Dermis microvascular lymphatic vessel endothelial cell (primary cell): ENCODE measurements around the gene FUS. TPM values are rescaled to one million over a fixed set of nuclear protein-coding genes. Genes with fewer than 3 reads are reported as not detected.
A peak's percentile ranks its signal among the peaks of the same experiment; 100 is the strongest.
"Not testable (repeated sequence)": the region's sequence is repeated elsewhere in the genome, so short reads cannot be mapped to it uniquely, and the experiment has no call there.

Source experiments
- DNase-seq, 2 donors: peaks; one replicate each; pipeline versions ENCODE4 v3.0.0 to v3.0.0-alpha.2; 2010; ENCODE audit warnings: low read depth in 2 of 2
- total RNA-seq: library from RNA; depleted of rRNA; stranded (reverse); fragments of >200 nt; gene quantifications from 2 replicates; pipeline ENCODE4 v1.2.1, GENCODE V29; 2014

The FUS gene
- 33.6 and 43.5 TPM in 2 replicates for total RNA-seq

DNA sequence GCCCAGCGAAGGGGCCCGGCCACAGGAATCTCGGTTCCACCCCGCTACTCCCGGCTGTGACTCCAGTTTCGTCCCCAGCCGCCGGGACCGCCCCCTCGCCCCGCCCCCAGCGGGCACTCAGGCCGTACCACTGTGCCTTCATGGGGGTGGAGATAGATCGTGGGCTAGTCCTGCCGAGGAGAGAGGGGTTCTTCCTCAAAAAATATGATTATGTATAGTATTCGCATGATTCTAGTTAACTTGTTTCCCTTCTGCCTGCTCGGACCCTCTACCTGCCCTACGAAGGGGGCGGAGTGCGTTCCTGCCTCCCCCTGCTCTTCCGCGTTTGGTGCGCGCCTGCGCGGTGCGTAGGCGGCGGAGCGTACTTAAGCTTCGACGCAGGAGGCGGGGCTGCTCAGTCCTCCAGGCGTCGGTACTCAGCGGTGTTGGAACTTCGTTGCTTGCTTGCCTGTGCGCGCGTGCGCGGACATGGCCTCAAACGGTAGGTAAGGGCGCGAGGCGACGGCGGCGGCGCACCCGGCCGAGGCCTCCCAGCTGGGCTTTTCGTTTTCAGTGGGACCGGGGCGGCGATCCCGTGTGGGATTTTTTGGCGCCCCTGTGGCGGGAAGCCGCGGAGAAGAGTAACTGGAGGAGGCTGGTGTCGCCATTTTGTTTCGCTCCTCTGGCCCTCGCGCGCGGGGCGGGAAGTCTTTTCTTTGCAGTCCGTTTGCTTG is at the start of gene FUS:
FUS (plus strand) TSS at position 393 of the 713 bp plus-strand sequence; CDS start at position 469, 76 bp downstream.
- peak; percentile 82 to 90 for DNase-seq

DNA sequence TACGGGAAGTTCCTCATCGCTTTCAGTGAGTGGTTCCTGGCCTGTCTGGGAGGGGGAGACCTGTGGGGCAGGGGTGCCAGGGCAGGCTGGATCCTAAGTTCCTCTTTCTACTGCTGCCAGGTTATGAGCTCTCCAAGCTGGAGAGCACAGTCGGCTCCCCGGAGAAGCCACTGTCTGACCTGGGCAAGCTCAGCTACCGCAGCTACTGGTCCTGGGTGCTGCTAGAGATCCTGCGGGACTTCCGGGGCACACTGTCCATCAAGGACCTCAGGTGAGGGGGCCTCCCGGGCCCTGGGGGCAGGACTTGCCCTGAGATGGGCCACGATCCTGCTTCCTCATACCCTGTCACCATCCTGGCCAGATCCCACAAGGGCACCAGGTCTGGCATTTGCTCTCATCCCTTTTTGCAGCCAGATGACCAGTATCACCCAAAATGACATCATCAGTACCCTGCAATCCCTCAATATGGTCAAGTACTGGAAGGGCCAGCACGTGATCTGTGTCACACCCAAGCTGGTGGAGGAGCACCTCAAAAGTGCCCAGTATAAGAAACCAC is 49.5 kb upstream of the FUS start:
- no peak for DNase-seq

DNA sequence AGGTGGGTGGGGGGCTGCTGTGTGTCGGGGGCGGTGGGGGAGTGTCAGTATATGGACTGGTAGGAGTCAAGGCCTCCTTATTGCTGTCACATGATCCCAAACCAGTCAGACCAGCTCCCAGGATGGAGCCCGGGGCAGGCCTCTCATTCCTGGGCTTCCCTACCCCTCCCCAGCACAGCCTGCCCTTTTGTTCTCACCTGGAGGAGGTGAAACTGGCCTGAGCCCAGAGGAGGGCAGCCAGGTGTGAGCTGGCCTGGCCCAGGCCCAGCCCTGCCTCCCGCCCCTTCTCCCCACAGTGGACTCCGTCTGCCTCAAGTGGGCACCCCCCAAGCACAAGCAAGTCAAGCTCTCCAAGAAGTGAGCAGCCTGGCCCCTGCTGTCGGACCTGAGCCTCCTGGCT is 49.0 kb upstream of the FUS start:
- no peak for DNase-seq

DNA sequence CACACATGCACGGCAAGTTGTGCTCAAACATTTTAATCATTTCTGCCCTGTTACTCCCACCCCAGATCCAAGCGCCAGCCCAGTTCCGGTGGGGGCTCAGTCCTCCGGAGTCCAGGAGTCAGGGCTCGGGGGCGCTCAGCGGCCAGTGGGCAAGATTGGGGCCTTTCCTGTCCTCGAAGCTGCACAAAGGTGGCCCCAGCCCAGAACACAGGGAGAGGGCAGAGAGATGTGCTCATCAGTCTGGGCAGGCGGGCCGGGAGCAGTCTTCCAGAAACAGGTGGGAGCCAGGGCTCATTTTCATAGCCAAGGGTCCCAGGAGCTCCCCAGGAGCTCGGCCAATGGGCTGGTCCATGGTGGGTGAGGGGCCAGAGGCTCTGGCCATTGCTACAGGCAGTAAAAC is 48.5 kb upstream of the FUS start:
- no peak for DNase-seq

GRCh38 chr16:31131841-31132271 is 48.1 kb upstream of the FUS start:
- no peak for DNase-seq

DNA sequence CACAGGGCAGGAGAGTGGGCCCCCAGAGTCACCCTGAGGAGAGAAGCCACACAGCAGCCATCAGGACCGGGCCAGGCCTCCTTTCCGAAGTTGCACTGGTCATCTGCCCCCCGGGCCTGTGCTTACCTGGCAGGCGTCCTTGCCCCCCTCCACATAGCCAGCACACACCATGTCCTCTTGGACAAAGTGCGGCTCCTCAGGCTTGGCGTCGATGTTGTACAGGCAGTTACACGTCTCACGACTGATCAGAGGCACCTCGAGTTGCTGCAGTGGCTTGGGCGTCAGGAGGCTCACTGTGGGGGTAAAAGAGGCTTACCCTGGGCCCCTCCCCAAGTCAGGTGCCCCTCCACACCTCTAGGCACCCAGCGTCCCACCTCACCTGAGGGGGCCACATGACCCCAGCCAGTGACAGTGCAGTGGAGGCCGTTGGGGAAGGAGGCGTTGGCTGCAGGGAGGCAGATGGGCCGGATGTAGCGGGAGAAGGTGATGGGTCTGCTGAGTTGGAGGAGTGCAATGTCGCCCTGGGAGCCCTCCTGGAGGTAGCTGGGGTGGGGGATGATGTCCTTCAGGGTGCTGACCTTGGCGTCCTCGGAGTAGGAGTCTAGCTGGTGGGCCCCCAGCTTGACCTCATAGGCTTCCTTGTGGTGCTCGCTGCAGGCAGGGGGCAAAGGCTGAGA is 47.5 kb upstream of the FUS start:
- DNase-seq, result no peak

DNA sequence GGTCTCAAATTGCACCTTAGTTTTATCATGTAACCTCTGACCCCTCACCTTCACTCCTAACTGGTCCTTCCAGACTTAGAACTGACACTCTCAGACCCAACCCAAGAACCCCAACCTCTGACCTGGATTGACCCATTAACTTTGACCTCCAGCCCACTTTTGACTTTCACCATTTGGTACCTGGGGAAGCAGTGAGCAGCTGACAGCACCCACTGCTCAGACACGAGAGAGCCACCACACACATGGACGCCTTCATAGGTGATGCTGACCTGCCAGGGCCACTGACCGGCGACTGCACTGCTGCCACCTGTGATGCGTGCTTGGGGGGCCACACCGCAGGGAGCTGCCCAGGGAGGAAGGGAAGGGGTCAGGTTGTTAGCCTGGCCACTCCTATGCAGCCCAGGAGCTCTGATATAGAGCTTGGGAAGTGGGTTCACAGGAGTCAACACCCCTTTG is 46.9 kb upstream of the FUS start:
- no peak for DNase-seq

- no peak for DNase-seq
These were observed 45.8 kb upstream of the FUS start for GRCh38 chr16:31134091-31134571.

- DNase-seq, result no peak
These were observed 45.1 kb upstream of the FUS start for GRCh38 chr16:31134625-31135534.

GRCh38 chr16:31135535-31136286 is 44.2 kb upstream of the FUS start, which contains the start of gene PRSS8:
Gene PRSS8 (minus strand): TSS chr16:31135727. CDS start chr16:31135498, 229 bp downstream.
- DNase-seq, result no peak

DNA sequence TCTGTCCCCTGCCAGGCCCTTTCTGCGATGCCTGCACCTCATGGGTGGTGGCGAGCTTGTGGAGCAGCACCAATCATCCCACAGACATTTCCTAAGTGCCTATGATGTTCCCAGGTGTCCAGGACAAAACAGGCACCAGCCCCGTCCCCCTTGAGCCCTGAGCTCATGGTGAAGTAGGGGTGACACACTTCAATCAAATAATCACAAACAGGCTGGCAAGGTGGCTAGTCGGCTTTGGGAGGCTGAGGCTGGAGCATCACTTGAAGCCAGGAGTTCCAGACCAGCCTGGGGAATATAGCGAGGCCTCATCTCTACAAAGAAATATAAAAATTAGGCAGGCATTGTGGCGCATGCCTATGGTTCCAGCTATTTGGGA is 43.7 kb upstream of the FUS start:
- no peak for DNase-seq

GRCh38 chr16:31136822-31137499 is 43.0 kb upstream of the FUS start:
- DNase-seq, result not testable (repeated sequence)

DNA sequence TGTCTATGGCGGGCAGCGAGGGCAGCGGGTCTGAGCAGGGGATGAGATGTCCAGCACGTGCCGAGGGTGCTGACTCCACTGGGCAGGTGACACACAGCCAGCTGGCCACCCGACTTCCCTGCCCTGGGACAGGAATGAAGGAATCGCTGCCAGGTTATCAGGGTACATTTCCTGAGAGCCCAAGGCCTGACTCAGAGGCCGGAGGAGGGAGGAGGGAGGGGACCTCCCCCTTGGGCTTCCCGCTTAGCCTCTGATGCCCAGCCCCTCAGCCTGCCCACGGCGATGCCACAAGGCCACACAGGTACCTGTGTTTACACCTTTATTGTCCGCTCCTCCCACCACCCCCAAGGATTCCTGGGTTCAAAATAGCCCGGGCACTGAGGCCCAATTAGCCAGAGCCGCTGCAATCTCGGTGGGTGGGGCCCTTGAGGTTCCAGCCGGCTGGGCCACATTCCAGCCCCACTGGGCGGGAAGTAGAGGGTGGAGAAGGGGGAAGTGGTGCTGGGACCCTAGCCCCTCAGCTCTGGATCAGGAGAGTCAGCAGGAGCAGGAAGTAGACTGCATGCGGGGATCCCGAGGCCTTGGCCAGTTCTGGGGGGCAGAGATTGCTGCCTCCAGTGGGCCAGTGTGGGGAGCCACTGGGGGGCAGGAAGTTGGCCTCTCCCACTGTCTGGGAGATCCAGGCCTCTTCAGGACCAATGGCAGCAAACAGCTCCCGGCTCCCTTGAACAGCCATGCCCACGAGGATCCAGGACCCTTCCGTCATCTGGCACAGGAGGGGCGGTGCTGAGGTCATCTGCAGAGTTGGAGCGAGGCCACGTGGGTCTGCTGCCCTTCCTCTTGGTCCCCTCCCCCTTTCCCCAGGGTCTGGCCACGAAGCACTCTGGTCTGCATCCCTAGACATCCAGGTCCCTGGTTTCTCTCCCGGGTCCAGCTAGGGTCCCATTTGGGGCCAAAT is 41.0 kb upstream of the FUS start:
- DNase-seq, result peak in 1 of 2 donors; percentile 74

- not testable (repeated sequence) for DNase-seq
These were observed 38.9 kb upstream of the FUS start for GRCh38 chr16:31141071-31141469.

- peak in 1 of 2 donors; percentile 70 for DNase-seq
These were observed 38.3 kb upstream of the FUS start for GRCh38 chr16:31141489-31142108.

DNA sequence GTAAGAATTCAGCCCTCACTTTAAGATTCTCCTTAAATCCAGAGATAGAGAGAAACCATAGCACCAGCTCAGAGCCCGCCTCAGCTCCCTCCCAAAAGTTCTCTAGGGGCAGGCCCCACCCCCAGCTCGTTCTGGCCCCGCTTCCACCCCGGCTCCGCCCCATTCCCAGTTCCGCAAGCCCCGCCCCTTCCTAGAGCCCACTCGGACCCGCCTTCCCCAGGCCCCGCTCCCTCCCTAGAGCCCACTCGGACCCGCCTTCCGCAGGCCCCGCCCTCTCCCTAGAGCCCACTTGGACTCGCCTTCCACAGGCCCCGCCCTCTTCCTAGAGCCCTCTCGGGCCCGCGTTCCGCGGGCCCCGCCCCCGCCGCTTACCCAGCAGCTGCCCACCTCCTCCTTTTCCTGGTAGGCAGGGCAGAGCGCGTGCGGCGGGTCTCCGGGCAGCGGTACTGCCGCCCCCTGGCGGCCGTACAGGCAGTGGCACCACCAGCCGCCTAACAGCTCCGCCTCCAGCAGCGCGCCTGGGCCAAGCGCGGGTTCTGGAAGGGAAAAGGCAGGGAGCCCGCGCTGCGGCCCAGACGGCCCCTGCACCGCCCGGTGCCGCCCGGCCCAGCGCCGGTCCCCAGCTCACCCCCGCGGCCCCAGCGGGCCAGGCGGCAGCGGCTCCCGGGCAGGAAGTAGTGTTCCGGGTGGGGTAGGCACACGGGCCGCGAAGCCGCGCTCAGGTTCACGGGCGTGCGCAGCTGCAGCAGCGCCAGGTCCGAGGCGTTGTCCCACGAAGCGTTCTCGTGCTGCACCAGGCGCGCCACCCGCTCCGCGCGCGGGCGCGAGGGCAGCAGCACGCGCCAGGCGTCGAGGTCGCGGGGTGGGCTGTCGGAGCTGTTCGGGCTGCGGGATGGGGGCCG is 37.6 kb upstream of the FUS start:
- DNase-seq, result peak; percentile 95 to 99

GRCh38 chr16:31143011-31143693 is 36.8 kb upstream of the FUS start:
- no peak for DNase-seq
